ENCODE data around the gene STARD3.

- no peak for TF ChIP-seq POLR2A (IDR thresholded peaks at IDR 0.05)
- TF ChIP-seq, protein P1, sequence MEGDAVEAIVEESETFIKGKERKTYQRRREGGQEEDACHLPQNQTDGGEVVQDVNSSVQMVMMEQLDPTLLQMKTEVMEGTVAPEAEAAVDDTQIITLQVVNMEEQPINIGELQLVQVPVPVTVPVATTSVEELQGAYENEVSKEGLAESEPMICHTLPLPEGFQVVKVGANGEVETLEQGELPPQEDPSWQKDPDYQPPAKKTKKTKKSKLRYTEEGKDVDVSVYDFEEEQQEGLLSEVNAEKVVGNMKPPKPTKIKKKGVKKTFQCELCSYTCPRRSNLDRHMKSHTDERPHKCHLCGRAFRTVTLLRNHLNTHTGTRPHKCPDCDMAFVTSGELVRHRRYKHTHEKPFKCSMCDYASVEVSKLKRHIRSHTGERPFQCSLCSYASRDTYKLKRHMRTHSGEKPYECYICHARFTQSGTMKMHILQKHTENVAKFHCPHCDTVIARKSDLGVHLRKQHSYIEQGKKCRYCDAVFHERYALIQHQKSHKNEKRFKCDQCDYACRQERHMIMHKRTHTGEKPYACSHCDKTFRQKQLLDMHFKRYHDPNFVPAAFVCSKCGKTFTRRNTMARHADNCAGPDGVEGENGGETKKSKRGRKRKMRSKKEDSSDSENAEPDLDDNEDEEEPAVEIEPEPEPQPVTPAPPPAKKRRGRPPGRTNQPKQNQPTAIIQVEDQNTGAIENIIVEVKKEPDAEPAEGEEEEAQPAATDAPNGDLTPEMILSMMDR (IDR thresholded peaks at IDR 0.05) = no peak
These were observed 36.5 kb upstream of the STARD3 start for GRCh38 chr17:39600288-39600996.

Measured in Peyer's patch (tissue), 4 donors.